Measurements from ENCODE around the gene NRAS. TPM values are rescaled to one million over a fixed set of nuclear protein-coding genes. Genes with fewer than 3 reads are reported as not detected.

NRAS gene
- total RNA-seq, 1 experiment from 2014 or later = 72.9 TPM

DNA sequence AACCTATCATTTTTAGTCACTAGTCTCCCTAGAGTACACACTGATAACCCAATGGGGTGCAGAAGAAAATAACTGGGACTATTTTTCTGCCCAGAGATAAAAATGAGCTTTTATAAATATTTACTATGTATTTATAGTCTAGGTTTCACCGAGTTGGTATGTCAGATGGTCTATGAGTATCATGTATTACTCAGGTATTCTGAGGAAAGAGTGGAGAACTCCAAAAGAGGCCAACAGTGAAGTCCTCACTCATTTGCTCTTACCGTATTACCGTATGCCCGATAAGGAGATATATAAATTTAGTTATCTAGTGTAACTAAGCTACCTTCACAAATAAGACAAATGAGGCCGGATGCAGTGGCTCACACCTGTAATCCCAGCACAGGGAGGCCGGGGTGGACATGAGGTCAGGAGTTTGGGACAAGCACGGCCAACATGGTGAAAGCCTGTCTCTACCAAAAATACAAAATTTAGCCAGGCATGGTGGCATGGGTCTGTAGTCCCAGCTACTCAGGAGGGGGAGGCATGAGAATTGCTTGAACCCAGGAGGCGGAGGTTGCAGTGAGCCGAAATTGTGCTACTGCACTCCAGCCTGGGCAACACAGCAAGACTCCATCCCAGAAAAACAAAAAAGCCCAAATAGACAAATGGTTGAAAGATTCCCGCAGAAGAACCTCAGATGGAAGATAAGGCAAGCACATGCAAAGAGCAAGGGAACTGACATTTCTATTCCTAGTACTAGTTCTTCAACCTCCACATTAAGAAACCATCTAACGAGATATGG, 25.6 kb upstream of the NRAS start:
- Histone ChIP-seq H2BK12ac (ENCODE audit: insufficient read length, low read depth, low read length) (no peak overlapping the region), H2BK20ac (ENCODE audit: low read depth, low read length, poor library complexity, severe bottlenecking) (no peak overlapping the region), H2BK5ac (ENCODE audit: insufficient read length, low read length) (no peak overlapping the region), H4K91ac (ENCODE audit: insufficient read length, low read depth, low read length) (no peak overlapping the region), H3K14ac (ENCODE audit: insufficient read depth, low read length) (no peak overlapping the region), H3K4me1 (ENCODE audit: insufficient read depth, low read length) (no peaks in the 10 kb centered on the region), H3K56ac (ENCODE audit: insufficient read length, low read depth, low read length) (no peak overlapping the region), H3K18ac (ENCODE audit: insufficient read length, low read depth, low read length) (no peak overlapping the region), H3K9ac (ENCODE audit: extremely low read depth, insufficient read length, low read length) (no peak overlapping the region), H3K23me2 (ENCODE audit: insufficient read length, low read depth, low read length, poor library complexity, severe bottlenecking) (no peaks in the 10 kb centered on the region), H4K20me1 (ENCODE audit: control insufficient read depth, insufficient read depth, insufficient read length) (no peaks in the 10 kb centered on the region), H3K4me2 (ENCODE audit: insufficient read depth, insufficient read length, low read length) (no peak overlapping the region), H3K23ac (ENCODE audit: insufficient read length, low read depth, low read length) (no peak overlapping the region), H4K5ac (ENCODE audit: insufficient read length, low read depth, low read length) (no peak overlapping the region), H2AFZ (ENCODE audit: low read length) (no peak overlapping the region), H3K27me3 (ENCODE audit: insufficient read depth, low read length) (no peaks in the 10 kb centered on the region), H2BK120ac (ENCODE audit: low read depth, low read length, poor library complexity, severe bottlenecking) (no peak overlapping the region), H3K9me3 (ENCODE audit: control insufficient read depth, low read depth, low read length) (no peaks in the 10 kb centered on the region), H3K79me2 (ENCODE audit: insufficient read depth, low read length) (peaks cover 35% of the 10 kb centered on the region; the same call in 1 of the 2 replicates), H4K8ac (replicated peaks; ENCODE audit: insufficient read length, low read depth, low read length) (no peak overlapping the region), H2AK5ac (ENCODE audit: insufficient read length, low read length) (no peak overlapping the region), H3K27ac (ENCODE audit: insufficient read length, low read depth, low read length) (no peak overlapping the region), H3T11ph (ENCODE audit: low read length) (no peak overlapping the region), H3K4ac (ENCODE audit: low read depth, low read length) (no peak overlapping the region), H3K79me1 (ENCODE audit: insufficient read depth, low read depth, low read length, poor library complexity, severe bottlenecking) (peaks cover 7% of the 10 kb centered on the region), H2BK15ac (ENCODE audit: low read depth, low read length) (no peak overlapping the region)
- no peak overlapping the region for H3K27ac Mint-ChIP-seq
- no peaks in the 10 kb centered on the region for H3K4me1 Mint-ChIP-seq
- no peak overlapping the region for H3K4me3 Mint-ChIP-seq
- peaks cover 45 to 76% (median 66%) of the 10 kb centered on the region in 3 experiments for H3K36me3 Mint-ChIP-seq (ENCODE audit: insufficient read depth in 1 of 3, low read depth in 3 of 3)
- no CpG with 5 or more reads among the region's 11 CpGs for WGBS (ENCODE audit: extremely low coverage, insufficient read length, low lambda C conversion rate)
- DNase-seq = no peak
- no peaks in the 10 kb centered on the region for H3K9me3 Mint-ChIP-seq
- H3K27me3 Mint-ChIP-seq (ENCODE audit: low read depth) = no peaks in the 10 kb centered on the region
- TF ChIP-seq, protein P1, sequence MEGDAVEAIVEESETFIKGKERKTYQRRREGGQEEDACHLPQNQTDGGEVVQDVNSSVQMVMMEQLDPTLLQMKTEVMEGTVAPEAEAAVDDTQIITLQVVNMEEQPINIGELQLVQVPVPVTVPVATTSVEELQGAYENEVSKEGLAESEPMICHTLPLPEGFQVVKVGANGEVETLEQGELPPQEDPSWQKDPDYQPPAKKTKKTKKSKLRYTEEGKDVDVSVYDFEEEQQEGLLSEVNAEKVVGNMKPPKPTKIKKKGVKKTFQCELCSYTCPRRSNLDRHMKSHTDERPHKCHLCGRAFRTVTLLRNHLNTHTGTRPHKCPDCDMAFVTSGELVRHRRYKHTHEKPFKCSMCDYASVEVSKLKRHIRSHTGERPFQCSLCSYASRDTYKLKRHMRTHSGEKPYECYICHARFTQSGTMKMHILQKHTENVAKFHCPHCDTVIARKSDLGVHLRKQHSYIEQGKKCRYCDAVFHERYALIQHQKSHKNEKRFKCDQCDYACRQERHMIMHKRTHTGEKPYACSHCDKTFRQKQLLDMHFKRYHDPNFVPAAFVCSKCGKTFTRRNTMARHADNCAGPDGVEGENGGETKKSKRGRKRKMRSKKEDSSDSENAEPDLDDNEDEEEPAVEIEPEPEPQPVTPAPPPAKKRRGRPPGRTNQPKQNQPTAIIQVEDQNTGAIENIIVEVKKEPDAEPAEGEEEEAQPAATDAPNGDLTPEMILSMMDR (conservative IDR thresholded peaks at IDR 0.05) = no peak

Measured in H9 (cell line).